ENCODE data around the gene CLDN15. TPM values are rescaled to one million over a fixed set of nuclear protein-coding genes. Genes with fewer than 3 reads are reported as not detected.

Gene CLDN15
- polyA plus RNA-seq, 4 donors, result 47.1 to 315 (median 308) TPM

DNA sequence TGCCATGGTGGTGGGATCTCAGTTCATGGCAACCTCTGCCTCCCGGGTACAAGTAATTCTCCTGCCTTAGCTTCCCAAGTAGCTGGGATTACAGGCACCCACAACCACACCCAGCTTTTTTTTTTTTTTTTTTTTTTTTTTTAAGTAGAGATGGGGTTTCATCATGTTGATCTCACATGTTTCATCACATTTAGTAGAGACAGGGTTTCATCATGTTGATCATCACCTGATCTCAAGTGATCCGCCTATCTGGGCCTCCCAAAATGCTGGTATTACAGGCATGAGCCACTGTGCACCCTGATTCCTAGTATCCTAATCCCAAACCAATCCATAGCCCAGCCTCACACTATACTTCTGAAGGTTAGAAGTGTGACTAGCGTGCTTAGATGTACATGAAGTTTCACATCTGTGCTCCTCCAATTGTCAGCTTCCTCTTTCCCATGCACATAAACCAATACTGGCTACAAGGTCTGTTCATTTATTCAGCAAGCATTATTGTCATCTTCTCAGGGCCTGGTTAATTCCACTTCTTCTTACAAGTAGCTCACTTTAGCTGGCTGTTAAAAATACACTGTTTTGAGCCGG is 50.7 kb downstream of the CLDN15 start:
- H3K27ac ChIP-seq (ENCODE audit: low read depth in 1 of 3, low read length in 2 of 3), result no peak overlapping the region
- H3K27me3 ChIP-seq (ENCODE audit: control insufficient read depth in 3 of 3, insufficient read depth in 3 of 3, low read length in 3 of 3), result peaks cover 0 to 12% (median 3%) of the 10 kb centered on the region in 3 donors
- no peak for DNase-seq
- no peaks in the 10 kb centered on the region for H3K9me3 ChIP-seq (ENCODE audit: control insufficient read depth in 2 of 2, insufficient read depth in 1 of 2, low read depth in 1 of 2, low read length in 1 of 2)
- H3K4me3 ChIP-seq (ENCODE audit: low read depth in 1 of 3, low read length in 3 of 3), result no peak overlapping the region
- 73 to 94% (median 83%) methylated on average over 4 of the region's 4 CpGs for WGBS, 3 donors
- no peak for FAIRE-seq
- peaks cover 0 to 9% (median 0%) of the 10 kb centered on the region in 3 donors for H3K4me1 ChIP-seq (ENCODE audit: control insufficient read depth in 3 of 3, insufficient read depth in 2 of 3, low read depth in 1 of 3, low read length in 2 of 3)
- peaks cover 0 to 5% (median 0%) of the 10 kb centered on the region in 3 donors for H3K36me3 ChIP-seq (ENCODE audit: control insufficient read depth in 3 of 3, insufficient read depth in 2 of 3, low read depth in 1 of 3, low read length in 3 of 3)

DNA sequence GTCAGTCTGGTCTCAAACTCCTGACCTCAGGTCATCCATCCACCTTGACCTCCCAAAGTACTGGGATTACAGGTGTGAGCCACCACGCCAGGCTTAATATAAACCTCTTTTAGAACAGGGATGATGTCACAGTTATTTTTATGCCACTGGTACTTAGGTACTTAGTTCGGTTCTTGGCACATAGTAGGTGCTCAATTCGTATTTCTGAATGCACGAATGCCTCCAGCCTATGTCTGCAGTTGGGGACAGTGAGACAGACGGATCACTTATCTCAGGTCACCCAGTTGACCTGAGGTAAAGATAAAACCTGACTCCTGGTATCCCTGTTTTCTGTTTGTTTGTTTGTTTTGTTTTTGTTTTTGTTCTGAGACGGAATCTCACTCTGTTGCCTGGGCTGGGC is 51.4 kb downstream of the CLDN15 start:
- H3K4me1 ChIP-seq (ENCODE audit: control insufficient read depth in 3 of 3, insufficient read depth in 2 of 3, low read depth in 1 of 3, low read length in 2 of 3), result peaks cover 0 to 8% (median 0%) of the 10 kb centered on the region in 3 donors
- H3K27ac ChIP-seq (ENCODE audit: low read depth in 1 of 3, low read length in 2 of 3), result no peak overlapping the region
- peaks cover 0 to 12% (median 9%) of the 10 kb centered on the region in 3 donors for H3K27me3 ChIP-seq (ENCODE audit: control insufficient read depth in 3 of 3, insufficient read depth in 3 of 3, low read length in 3 of 3)
- no peaks in the 10 kb centered on the region for H3K9me3 ChIP-seq (ENCODE audit: control insufficient read depth in 2 of 2, insufficient read depth in 1 of 2, low read depth in 1 of 2, low read length in 1 of 2)
- WGBS, 3 donors, result 62 to 66% (median 64%) methylated on average over 6 of the region's 6 CpGs
- no peak for FAIRE-seq
- no peak overlapping the region for H3K4me3 ChIP-seq (ENCODE audit: low read depth in 1 of 3, low read length in 3 of 3)
- DNase-seq, result no peak
- H3K36me3 ChIP-seq (ENCODE audit: control insufficient read depth in 3 of 3, insufficient read depth in 2 of 3, low read depth in 1 of 3, low read length in 3 of 3), result peaks cover 0 to 5% (median 0%) of the 10 kb centered on the region in 3 donors

DNA sequence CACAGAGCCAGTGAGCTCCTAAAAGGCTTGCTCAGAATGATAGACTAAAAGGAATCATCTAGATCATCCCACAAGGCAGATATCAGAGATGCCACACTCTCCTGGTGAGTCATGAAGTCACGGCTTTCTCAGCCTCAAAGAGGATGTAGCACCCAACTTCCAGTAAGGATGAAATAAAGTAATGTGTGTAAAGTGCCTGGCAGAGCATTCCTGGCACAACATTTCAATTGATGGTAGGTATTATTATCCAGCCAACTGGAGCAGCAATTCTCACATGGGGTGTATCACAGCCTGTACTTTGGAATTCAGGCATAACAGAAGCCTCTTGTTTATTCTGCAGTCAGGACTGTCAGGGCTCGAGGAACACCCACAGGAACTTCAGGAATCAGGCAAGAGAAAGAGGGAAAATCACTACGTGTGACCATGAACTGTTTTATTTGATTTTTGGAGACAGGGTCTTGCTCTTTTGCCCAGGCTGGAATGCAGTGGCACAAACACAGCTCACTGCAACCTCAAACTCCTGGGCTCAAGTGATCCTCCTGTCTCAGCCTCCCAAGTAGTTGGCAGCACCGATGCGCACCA is 52.3 kb downstream of the CLDN15 start:
- Histone ChIP-seq H3K4me1 (ENCODE audit: control insufficient read depth in 3 of 3, insufficient read depth in 2 of 3, low read depth in 1 of 3, low read length in 2 of 3) (peaks cover 0 to 8% (median 0%) of the 10 kb centered on the region in 3 donors), H3K9me3 (ENCODE audit: control insufficient read depth in 2 of 2, insufficient read depth in 1 of 2, low read depth in 1 of 2, low read length in 1 of 2) (no peaks in the 10 kb centered on the region), H3K27me3 (ENCODE audit: control insufficient read depth in 3 of 3, insufficient read depth in 3 of 3, low read length in 3 of 3) (peaks cover 2 to 18% (median 17%) of the 10 kb centered on the region in 3 donors), H3K36me3 (ENCODE audit: control insufficient read depth in 3 of 3, insufficient read depth in 2 of 3, low read depth in 1 of 3, low read length in 3 of 3) (peaks cover 0 to under 1% (median 0%) of the 10 kb centered on the region in 3 donors), H3K27ac (ENCODE audit: low read depth in 1 of 3, low read length in 2 of 3) (no peak overlapping the region), H3K4me3 (ENCODE audit: low read depth in 1 of 3, low read length in 3 of 3) (no peak overlapping the region)
- FAIRE-seq, result no peak
- peak; percentile 35 to 44 for DNase-seq
- 43 to 52% (median 44%) methylated on average over 5 of the region's 5 CpGs for WGBS, 3 donors

Other genes starting within 250 kb of the CLDN15 start
- gene MUC17, start 217.7 kb downstream of the CLDN15 start, polyA plus RNA-seq, result 100 to 1,000 TPM in 1 of 4 donors, 10 to 100 TPM in 3; 16.1 to 243 (median 23.7) TPM
- gene TRIM56, start 152.3 kb downstream of the CLDN15 start, polyA plus RNA-seq, result 10 to 100 TPM in 2 of 4 donors, 1 to 10 TPM in 2; 7.6 to 24.9 (median 12.5) TPM
- 10 to 100 TPM in 1 of 4 donors, 1 to 10 TPM in 2, under 1 TPM in 1; 0.80 to 35.4 (median 2.7) TPM for gene SERPINE1, start 110.7 kb downstream of the CLDN15 start, polyA plus RNA-seq
- 100 to 1,000 TPM in 1 of 4 donors, 10 to 100 TPM in 3; 62.7 to 134 (median 87.3) TPM for gene AP1S1, start 83.3 kb downstream of the CLDN15 start, polyA plus RNA-seq
- under 1 TPM in 2 of 4 donors, not detected in 2; 0.32 to 0.49 TPM for gene VGF, start 72.2 kb downstream of the CLDN15 start, polyA plus RNA-seq
- under 1 TPM in 2 of 4 donors, not detected in 2; 0.04 to 0.10 TPM for gene NAT16, start 57.5 kb downstream of the CLDN15 start, polyA plus RNA-seq
- 10 to 100 TPM; 15.4 to 69.3 (median 61.1) TPM for gene MOGAT3, start 36.8 kb downstream of the CLDN15 start, polyA plus RNA-seq
- 10 to 100 TPM; 54.5 to 67.0 (median 58.8) TPM for gene PLOD3, start 20.2 kb downstream of the CLDN15 start, polyA plus RNA-seq
- 100 to 1,000 TPM in 3 of 4 donors, 10 to 100 TPM in 1; 68.1 to 240 (median 163) TPM for gene ZNHIT1, start 19.6 kb downstream of the CLDN15 start, polyA plus RNA-seq
- 100 to 1,000 TPM; 136 to 319 (median 242) TPM for gene FIS1, start 7.3 kb upstream of the CLDN15 start, polyA plus RNA-seq
- gene IFT22, start 84.0 kb upstream of the CLDN15 start, polyA plus RNA-seq, result 10 to 100 TPM in 2 of 4 donors, 1 to 10 TPM in 2; 2.2 to 17.6 (median 8.3) TPM
- gene COL26A1, start 125.1 kb upstream of the CLDN15 start, polyA plus RNA-seq, result under 1 TPM in 2 of 4 donors, not detected in 2; 0.10 to 0.12 TPM